ENCODE measurements around the gene PCARE. TPM values are rescaled to one million over a fixed set of nuclear protein-coding genes. Genes with fewer than 3 reads are reported as not detected.

PCARE gene
- total RNA-seq, 1 donor from 2014 or later: not detected

DNA sequence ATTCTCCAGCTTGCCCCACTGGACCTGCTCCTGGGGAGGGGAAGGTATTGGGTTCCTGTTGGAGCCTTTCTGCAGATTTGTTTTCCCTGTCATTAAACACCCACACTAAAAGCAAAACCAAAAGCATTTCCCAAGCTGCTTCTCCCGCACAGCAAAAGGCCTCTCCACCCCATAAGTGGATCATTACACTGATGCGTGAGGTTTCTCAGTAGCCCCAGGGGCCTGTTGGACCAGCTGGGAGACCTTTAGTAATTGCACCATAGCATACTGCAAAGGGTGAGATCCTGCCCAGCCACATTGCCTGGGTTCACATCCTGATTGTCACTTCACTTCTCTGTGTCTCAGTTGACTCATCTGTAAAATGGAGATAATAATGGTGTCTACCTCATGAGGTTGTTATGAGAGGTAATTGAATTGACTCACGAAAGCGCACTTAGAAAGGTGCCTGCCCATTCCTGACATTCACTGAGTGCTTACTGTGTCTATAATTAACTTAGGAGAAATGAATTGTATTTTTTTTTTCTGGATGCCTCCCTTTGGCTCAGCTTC, 49.4 kb downstream of the PCARE start:
- intact Hi-C loops (cut with micrococcal nuclease): no loop called here
- Mint-ChIP-seq H3K27me3 (no peaks in the 10 kb centered on the region), H3K4me3 (no peak overlapping the region), H3K36me3 (ENCODE audit: low read depth) (no peaks in the 10 kb centered on the region), H3K27ac (no peak overlapping the region), H3K9me3 (no peaks in the 10 kb centered on the region), H3K4me1 (peaks cover under 1% of the 10 kb centered on the region)
- no peak for DNase-seq

DNA sequence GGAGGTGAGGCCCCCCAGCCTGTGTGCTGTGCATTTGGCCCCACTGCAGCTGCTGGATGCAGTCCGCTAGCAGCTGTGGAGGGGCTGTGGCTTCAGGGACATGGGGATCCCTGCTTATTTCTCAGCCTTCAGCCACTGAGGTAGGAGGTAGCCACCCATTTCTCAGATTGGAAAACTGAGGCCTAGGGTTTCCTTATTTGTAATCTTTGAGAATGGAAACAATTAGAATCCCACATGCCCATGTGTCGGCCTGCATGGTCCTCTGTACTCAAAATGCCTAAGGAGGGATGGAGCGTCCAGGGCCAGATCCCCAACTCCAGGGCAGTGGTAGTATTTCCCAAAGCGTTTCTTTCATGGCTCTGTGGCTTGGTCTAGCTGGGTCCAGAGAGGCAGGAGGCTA, 51.1 kb downstream of the PCARE start:
- intact Hi-C loops (cut with micrococcal nuclease): no loop called here
- Mint-ChIP-seq H3K27ac (no peak overlapping the region), H3K4me1 (peaks cover 4% of the 10 kb centered on the region)

DNA sequence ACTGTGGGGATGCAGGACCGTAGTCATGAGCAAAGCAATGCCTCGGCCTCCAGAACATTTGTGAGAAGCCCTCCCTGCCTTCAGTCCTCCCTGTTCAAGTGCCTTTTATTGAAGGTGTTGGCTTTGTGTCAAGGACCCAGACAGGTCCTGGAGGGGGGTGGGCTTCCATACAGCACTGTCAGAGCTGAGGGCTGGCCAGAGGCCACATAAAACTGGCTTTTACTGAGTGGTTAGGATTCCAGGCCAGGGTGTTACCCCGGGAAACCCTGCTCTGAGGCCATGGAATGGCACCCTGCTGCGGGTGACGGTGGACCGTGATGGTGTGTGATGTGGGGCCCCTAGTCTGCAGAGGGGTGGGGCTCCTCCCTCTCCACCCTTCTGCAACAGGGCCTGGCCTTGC, 51.6 kb downstream of the PCARE start:
- H3K9me3 Mint-ChIP-seq: no peaks in the 10 kb centered on the region
- H3K27me3 Mint-ChIP-seq: no peaks in the 10 kb centered on the region
- intact Hi-C loops (cut with micrococcal nuclease): no loop called here
- peaks cover 2% of the 10 kb centered on the region for H3K36me3 Mint-ChIP-seq (ENCODE audit: low read depth)
- peaks cover 7% of the 10 kb centered on the region for H3K4me1 Mint-ChIP-seq
- H3K4me3 Mint-ChIP-seq: no peak overlapping the region
- DNase-seq: no peak
- no peak overlapping the region for H3K27ac Mint-ChIP-seq

More for the DNA sequence above, 51.1 kb downstream of the PCARE start:
- DNase-seq: no peak
- Mint-ChIP-seq H3K4me3 (no peak overlapping the region), H3K9me3 (no peaks in the 10 kb centered on the region), H3K36me3 (ENCODE audit: low read depth) (no peaks in the 10 kb centered on the region), H3K27me3 (no peaks in the 10 kb centered on the region)

DNA sequence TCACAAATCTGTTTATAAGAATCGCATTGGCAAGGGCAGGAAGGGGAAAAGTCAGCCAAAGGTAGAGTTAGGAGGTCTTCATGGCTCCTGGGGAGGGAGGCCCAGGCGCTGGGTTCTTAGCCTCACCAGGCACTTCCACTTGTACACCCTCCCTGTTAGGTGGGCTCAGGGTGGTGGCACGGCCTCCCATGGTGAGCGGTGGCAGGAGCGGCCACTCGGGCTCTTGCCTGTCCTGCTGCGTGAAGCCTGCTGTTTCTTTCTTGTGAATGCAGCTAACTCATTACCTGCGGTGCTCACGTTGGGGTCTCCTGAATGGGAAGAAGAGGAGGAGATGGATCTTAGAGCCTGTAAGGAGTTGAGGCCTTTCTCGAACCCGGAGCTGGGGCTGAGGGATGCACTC, 52.4 kb downstream of the PCARE start:
- no peak overlapping the region for H3K4me3 Mint-ChIP-seq
- intact Hi-C loops (cut with micrococcal nuclease): no loop called here
- H3K27me3 Mint-ChIP-seq: no peaks in the 10 kb centered on the region
- no peak overlapping the region for H3K27ac Mint-ChIP-seq
- peaks cover 8% of the 10 kb centered on the region for H3K4me1 Mint-ChIP-seq
- H3K9me3 Mint-ChIP-seq: no peaks in the 10 kb centered on the region
- peaks cover 2% of the 10 kb centered on the region for H3K36me3 Mint-ChIP-seq (ENCODE audit: low read depth)
- no peak for DNase-seq

DNA sequence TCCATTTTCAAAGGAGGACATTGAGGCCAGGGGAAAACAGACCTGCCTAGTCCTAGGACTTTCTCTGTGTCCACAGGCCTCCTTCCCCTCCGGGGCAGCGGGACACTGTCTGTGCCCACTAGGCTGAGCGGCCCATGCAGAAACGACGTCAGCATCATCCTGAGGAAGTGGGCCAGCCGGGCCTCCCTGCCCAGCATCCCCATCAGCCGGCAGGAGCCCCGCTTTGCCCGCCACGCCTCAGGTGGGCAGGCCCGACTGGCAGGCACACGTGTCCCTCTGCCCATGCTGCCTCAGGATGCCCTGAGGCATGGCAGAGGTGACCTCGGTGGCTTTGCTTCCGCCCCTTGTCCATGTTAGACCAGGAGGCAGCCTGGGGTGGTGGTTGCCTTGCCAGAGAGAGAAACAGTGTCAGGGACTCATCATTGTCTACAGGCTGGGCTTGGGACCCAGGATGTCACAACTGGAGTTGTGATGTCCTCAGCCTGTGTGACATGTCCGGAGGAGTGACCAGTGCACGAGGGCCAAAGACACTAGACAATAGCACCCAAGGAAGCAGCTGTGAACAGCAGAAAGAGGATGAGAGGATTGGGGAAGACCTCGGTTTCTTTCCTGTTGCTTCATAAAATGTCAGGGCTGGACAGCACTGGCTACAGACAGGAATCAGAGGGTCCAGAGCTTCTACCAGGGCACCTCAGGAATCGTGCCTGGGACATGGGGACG, 56.4 kb downstream of the PCARE start:
- H3K9me3 Mint-ChIP-seq: no peaks in the 10 kb centered on the region
- H3K27me3 Mint-ChIP-seq: no peaks in the 10 kb centered on the region
- intact Hi-C loops (cut with micrococcal nuclease): loop anchor here (1.0 to 10.0 kb wide), 4 partner anchors 41 to 297 kb away; partner anchors contain the start of gene WDR43
- peaks cover 45% of the 10 kb centered on the region for H3K4me1 Mint-ChIP-seq
- H3K4me3 Mint-ChIP-seq: no peak overlapping the region
- H3K36me3 Mint-ChIP-seq (ENCODE audit: low read depth): peaks cover 2% of the 10 kb centered on the region
- peak overlapping the region; percentile 78 for H3K27ac Mint-ChIP-seq
- no peak for DNase-seq

DNA sequence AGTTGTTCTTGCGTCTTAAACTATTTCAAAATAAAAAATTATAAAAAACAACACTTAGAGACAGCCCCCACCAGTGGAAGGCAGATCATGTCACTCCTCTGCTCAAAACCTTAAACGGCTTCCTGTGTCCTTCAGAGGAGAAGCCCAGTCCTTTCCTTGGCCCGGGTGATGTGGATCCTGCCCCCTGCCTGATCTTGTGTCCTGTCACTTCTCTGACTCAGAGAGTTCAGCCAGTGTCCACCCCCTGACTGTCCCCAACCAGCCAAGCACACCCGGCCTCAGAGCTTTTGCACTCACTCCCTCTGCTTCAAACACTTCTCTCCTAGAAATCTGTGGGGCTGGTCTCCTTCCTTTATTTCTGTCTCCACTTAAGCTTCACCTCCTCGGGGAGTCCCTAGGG, 57.8 kb downstream of the PCARE start:
- Mint-ChIP-seq H3K9me3 (no peaks in the 10 kb centered on the region), H3K4me3 (no peak overlapping the region), H3K27ac (peak overlapping the region; percentile 0), H3K27me3 (no peaks in the 10 kb centered on the region), H3K4me1 (peaks cover 53% of the 10 kb centered on the region), H3K36me3 (ENCODE audit: low read depth) (peaks cover 2% of the 10 kb centered on the region)
- intact Hi-C loops (cut with micrococcal nuclease): loop anchor here (10.0 kb wide), 3 partner anchors 122 to 298 kb away; partner anchors contain the start of gene WDR43
- DNase-seq: no peak

DNA sequence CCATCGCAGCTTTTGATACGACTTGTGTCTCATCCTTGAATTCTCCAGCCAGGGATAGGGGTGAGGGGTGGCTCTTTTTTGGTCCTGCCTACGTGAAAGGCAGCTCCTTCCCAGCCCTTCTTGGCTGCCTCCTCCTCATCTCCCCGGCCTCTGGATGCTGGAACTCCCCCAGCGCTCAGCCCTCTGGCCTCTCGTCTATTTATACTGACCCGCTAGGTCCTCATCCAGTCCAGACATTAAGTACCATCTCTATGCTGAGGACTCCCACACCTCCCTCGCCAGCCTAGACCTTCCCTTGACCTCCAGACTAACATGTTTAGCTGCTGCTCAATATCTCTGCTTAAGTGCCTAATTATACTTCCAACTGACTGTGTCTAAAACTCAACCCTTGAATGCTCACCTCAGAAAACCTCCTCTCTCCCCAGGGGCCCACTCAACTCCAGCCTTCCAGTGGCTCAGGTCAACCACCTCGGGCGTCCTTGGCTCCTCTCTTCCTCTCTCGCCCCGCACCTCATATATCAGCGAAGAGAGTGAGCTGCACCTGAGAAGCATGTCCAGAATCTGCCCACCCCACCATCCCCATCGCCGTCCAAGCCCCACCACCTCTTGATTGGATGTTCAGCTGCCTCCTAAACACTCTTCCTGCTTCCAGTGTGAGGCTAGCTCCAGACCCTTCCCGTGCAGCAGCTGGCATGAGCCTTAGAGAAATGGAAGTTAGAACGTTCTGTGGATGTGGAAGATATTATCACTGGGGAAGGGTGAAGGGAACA, 58.4 kb downstream of the PCARE start:
- Mint-ChIP-seq H3K4me3 (peak overlapping the region; percentile 93), H3K9me3 (no peaks in the 10 kb centered on the region), H3K27me3 (no peaks in the 10 kb centered on the region), H3K36me3 (ENCODE audit: low read depth) (peaks cover 2% of the 10 kb centered on the region), H3K27ac (peak overlapping the region; percentile 99), H3K4me1 (peaks cover 59% of the 10 kb centered on the region)
- intact Hi-C loops (cut with micrococcal nuclease): loop anchor here (2.0 to 10.0 kb wide), 4 partner anchors 57 to 299 kb away; partner anchors contain the start of gene WDR43
- DNase-seq: no peak

DNA sequence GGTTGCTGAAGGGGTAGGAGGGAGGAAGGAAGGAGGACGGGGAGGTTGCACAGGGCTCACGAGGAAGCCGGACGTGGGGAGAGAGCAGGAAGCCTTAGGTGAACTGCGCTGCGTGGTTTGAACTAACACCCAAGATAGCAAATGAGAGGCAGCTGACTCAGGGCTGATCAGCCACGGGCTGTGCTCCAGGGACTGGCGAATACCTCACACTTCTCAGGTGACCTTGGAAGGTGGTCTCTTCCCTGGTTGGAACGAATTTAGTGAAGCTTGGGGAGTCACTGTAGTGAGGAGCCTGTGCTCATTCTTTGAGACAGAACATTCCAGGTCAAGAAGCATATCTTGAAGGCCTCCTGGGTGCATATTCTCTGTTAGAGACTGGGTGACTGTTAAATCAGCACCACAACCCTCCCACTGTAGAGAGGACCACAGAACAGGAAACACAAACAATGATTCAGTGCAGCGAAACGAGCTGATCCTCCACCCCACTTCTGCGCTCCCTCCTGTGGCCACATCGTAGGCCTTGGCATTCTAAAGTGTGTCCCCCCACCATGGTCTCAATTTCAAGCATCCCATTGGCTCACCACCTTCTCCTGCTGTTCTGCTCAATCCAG, 59.4 kb downstream of the PCARE start:
- peaks cover 2% of the 10 kb centered on the region for H3K36me3 Mint-ChIP-seq (ENCODE audit: low read depth)
- H3K27ac Mint-ChIP-seq: peak overlapping the region; percentile 99
- H3K27me3 Mint-ChIP-seq: no peaks in the 10 kb centered on the region
- intact Hi-C loops (cut with micrococcal nuclease): loop anchor here (1.0 to 10.0 kb wide), 5 partner anchors 56 to 300 kb away; partner anchors contain the start of genes TRMT61B and WDR43
- peaks cover 64% of the 10 kb centered on the region for H3K4me1 Mint-ChIP-seq
- H3K9me3 Mint-ChIP-seq: no peaks in the 10 kb centered on the region
- H3K4me3 Mint-ChIP-seq: peak overlapping the region; percentile 93
- DNase-seq: peak; percentile 90

DNA sequence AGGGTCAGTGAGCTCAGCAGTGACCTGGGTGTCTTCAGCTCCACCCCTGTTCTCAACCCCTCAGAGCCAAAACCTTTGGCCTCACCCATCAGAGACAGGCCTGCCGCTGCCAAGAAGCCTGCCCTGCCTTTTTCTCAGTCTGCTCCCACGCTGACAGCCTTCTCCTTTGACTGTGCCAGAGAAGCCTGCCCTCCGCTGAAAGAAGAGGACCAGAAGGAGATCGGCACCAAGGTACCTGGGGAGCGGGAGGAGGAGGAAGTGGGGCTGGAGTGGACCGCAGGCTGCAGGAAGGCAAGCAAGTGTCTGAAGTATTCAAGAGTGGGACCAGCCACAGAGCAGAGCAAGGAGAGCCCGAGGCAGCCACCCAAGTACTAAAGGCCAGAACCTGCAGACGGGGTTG, 60.0 kb downstream of the PCARE start:
- intact Hi-C loops (cut with micrococcal nuclease): loop anchor here (1.0 to 10.0 kb wide), 5 partner anchors 56 to 300 kb away; partner anchors contain the start of genes TRMT61B and WDR43
- Mint-ChIP-seq H3K4me3 (peak overlapping the region; percentile 93), H3K27me3 (no peaks in the 10 kb centered on the region), H3K9me3 (no peaks in the 10 kb centered on the region), H3K4me1 (peaks cover 69% of the 10 kb centered on the region), H3K27ac (peak overlapping the region; percentile 99), H3K36me3 (ENCODE audit: low read depth) (peaks cover 2% of the 10 kb centered on the region)
- DNase-seq: no peak

DNA sequence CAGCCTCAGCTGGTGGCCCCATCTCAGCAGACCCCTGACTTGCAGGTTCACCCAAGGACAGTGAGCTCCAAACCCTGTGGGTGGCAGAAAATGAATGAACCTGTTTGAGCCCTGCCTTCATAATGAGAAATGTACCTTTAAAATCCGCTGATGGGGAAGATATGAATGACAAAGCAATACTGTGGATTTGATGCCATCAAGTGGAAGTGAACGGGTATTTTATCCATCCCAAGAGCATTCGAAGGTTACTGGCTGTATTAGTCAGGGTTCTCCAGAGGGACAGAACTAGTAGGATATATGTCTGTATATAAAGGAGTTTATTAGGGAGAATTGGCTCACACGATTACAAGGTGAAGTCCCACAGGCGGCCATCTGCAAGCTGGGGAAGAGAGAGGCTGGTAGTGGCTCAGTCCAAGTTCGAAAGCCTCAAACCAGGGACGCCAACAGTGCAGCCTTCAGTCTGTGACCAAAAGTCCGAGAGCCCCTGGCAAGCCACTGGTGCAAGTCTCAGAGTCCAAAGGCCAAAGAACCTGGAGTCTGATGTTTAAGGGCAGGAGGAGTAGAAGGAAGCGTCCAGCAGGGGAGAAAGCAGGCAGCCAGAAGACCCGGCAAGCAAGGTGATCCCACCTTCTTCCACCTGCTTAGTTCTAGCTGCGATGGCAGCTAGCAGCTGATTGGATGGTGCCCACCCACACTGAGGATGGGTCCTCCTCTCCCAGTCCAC, 61.1 kb downstream of the PCARE start:
- peaks cover 2% of the 10 kb centered on the region for H3K36me3 Mint-ChIP-seq (ENCODE audit: low read depth)
- H3K9me3 Mint-ChIP-seq: no peaks in the 10 kb centered on the region
- H3K27ac Mint-ChIP-seq: peak overlapping the region; percentile 99
- intact Hi-C loops (cut with micrococcal nuclease): loop anchor here (10.0 kb wide), 3 partner anchors 118 to 302 kb away; partner anchors contain the start of gene WDR43
- DNase-seq: no peak
- H3K4me3 Mint-ChIP-seq: peak overlapping the region; percentile 93
- H3K4me1 Mint-ChIP-seq: peaks cover 71% of the 10 kb centered on the region
- no peaks in the 10 kb centered on the region for H3K27me3 Mint-ChIP-seq

DNA sequence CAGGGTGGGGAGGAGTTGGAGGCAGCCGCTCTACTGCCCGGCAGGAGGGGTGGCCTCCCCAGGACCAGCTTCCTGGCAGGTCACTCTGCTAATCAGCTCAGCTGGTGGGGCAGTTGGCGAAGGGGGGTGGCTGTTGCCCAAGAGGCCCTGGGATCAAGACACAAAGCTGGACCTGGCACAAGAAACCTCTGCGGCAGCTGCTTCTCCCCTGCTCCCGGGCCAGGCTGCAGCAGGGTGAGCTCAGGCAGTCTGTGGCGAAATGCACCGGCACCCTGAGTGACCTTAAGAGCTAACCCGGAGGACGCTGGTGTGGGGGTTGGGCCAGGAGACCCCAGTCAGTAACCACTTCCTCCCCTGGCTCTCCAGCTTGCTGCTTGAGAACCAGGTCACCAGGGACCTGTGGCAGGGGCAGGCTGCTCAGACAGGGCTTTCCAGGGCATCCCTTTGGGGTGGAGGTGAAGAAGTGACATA, 62.1 kb downstream of the PCARE start:
- Mint-ChIP-seq H3K36me3 (ENCODE audit: low read depth) (no peaks in the 10 kb centered on the region), H3K4me1 (peaks cover 68% of the 10 kb centered on the region), H3K27ac (peak overlapping the region; percentile 80), H3K9me3 (no peaks in the 10 kb centered on the region), H3K27me3 (no peaks in the 10 kb centered on the region), H3K4me3 (peak overlapping the region; percentile 68)
- intact Hi-C loops (cut with micrococcal nuclease): loop anchor here (10.0 kb wide), 3 partner anchors 117 to 303 kb away; partner anchors contain the start of gene WDR43
- peak; percentile 71 for DNase-seq

Measured in activated CD4-positive, alpha-beta T cell treated with anti-CD3 and anti-CD28 coated beads, Interleukin-2, amount 10 ng/mL, durations not matched to agents 24 days and 14 days (primary cell).